H1 (cell line): ENCODE measurements around the gene DCUN1D3. TPM values are rescaled to one million over a fixed set of nuclear protein-coding genes. Genes with fewer than 3 reads are reported as not detected.

Experiments
- CTCF ChIA-PET: fragments of 300-600 bp; sonication (Branson Sonifier 250); formaldehyde crosslinking; loops from one replicate; lab custom pipeline; 2021; ENCODE audit not compliant: partially characterized antibody; lab: Charles Lee
- POLR2A ChIA-PET: fragments of 300-600 bp; sonication (Branson Sonifier 250); formaldehyde crosslinking; loops from one replicate; lab custom pipeline; 2021; ENCODE audit warnings: inconsistent platforms; ENCODE audit not compliant: partially characterized antibody; lab: Charles Lee
- DNase-seq, 2 experiments: peaks; one replicate each; pipeline versions ENCODE4 v3.0.0 to v3.0.0-alpha.2; 2010 to 2022; ENCODE audit warnings: low spot score in 2 of 2, low read depth in 1 of 2, mixed read lengths in 1 of 2
- FAIRE-seq: peaks from 2 replicates; lab custom pipeline; 2011; peaks lifted over from hg19 to GRCh38; lab: Jason Lieb, UNC
- H2AFZ ChIP-seq: 2 replicates; pipeline ENCODE4 v1.8.1; 2012; ENCODE audit warnings: low read length, inconsistent platforms
- H2AK5ac ChIP-seq: 2 replicates; pipeline ENCODE4 v1.6.1; 2013; ENCODE audit warnings: low read depth, low read length
- H2BK120ac ChIP-seq: replicated peaks from 2 replicates; pipeline ENCODE3; 2013; ENCODE audit warnings: low read depth, low read length, inconsistent platforms
- H2BK12ac ChIP-seq: 2 replicates; pipeline ENCODE4 v1.6.1; 2013; ENCODE audit warnings: low read depth, low read length
- H2BK15ac ChIP-seq: 2 replicates; pipeline ENCODE4 v1.6.1; 2013; ENCODE audit warnings: low read length
- H2BK20ac ChIP-seq: 2 replicates; pipeline ENCODE4 v1.6.1; 2013; ENCODE audit warnings: low read length
- H2BK5ac ChIP-seq: 2 replicates; pipeline ENCODE4 v1.6.1; 2013; ENCODE audit warnings: low read depth, low read length
- H3K14ac ChIP-seq: 2 replicates; pipeline ENCODE4 v1.6.1; 2013; ENCODE audit warnings: inconsistent platforms; ENCODE audit not compliant: insufficient read length
- H3K18ac ChIP-seq: 2 replicates; pipeline ENCODE4 v1.6.1; 2013; ENCODE audit warnings: low read length; ENCODE audit errors: extremely low read depth
- H3K23ac ChIP-seq: 2 replicates; pipeline ENCODE4 v1.6.1; 2013; ENCODE audit warnings: inconsistent platforms; ENCODE audit not compliant: insufficient read length
- H3K23me2 ChIP-seq: 2 replicates; pipeline ENCODE4 v1.6.1; 2013; ENCODE audit warnings: low read depth, low read length
- H3K27ac ChIP-seq: 2 replicates; pipeline ENCODE4 v1.6.1; 2011; ENCODE audit warnings: low read depth, low read length, inconsistent platforms
- H3K27me3 ChIP-seq, 4 experiments: replicated peaks in 1 of 4; 1 replicate in 1 of 4; 2 replicates in 3 of 4; pipeline versions ENCODE4 v1.6.1 to v1.8.1; 2011 to 2013; ENCODE audit warnings: low read length in 3 of 4, mild to moderate bottlenecking in 3 of 4, inconsistent platforms in 2 of 4, mixed read lengths in 2 of 4, moderate library complexity in 1 of 4; ENCODE audit not compliant: control insufficient read depth in 3 of 4, insufficient read depth in 3 of 4; ENCODE audit errors: extremely low read depth in 1 of 4
- H3K36me3 ChIP-seq, 4 experiments: 2 replicates each; pipeline versions ENCODE4 v1.6.1 to v1.8.1; 2011 to 2013; ENCODE audit warnings: mild to moderate bottlenecking in 4 of 4, low read length in 3 of 4, moderate library complexity in 2 of 4, control low read depth in 1 of 4, inconsistent platforms in 1 of 4; ENCODE audit not compliant: insufficient read depth in 4 of 4, control insufficient read depth in 2 of 4
- H3K4ac ChIP-seq: replicated peaks from 2 replicates; pipeline ENCODE3; 2013; ENCODE audit warnings: low read length, low read depth, mixed read lengths, inconsistent platforms; ENCODE audit not compliant: insufficient read length
- H3K4me1 ChIP-seq, 4 experiments: replicated peaks in 1 of 4; 1 replicate in 1 of 4; 2 replicates in 3 of 4; pipeline versions ENCODE4 v1.6.1 to v1.8.1; 2011 to 2013; ENCODE audit warnings: low read length in 3 of 4, inconsistent platforms in 2 of 4, mixed read lengths in 1 of 4; ENCODE audit not compliant: insufficient read depth in 4 of 4, control insufficient read depth in 3 of 4
- H3K4me2 ChIP-seq, 2 experiments: 2 replicates each; pipeline versions ENCODE4 v1.6.1 to v1.8.1; 2011 to 2013; ENCODE audit warnings: low read depth in 2 of 2, low read length in 2 of 2, control low read depth in 1 of 2, inconsistent platforms in 1 of 2, mild to moderate bottlenecking in 1 of 2; ENCODE audit not compliant: insufficient read depth in 1 of 2
- H3K4me3 ChIP-seq, 4 experiments: fragments of 200-600, 300-600 bp in 1 of 4; sonication (generic), shearing (Covaris generic), sonication (Bioruptor Twin) in 1 of 4; 2 replicates each; pipeline versions ENCODE4 v1.5.1 to v1.8.1; 2011 to 2016; ENCODE audit warnings: low read length in 4 of 4, low read depth in 3 of 4, control low read depth in 2 of 4, inconsistent platforms in 2 of 4, mild to moderate bottlenecking in 2 of 4, mixed read lengths in 1 of 4, moderate library complexity in 1 of 4; ENCODE audit not compliant: insufficient read depth in 2 of 4; ENCODE audit errors: extremely low read depth in 1 of 4
- H3K56ac ChIP-seq: replicated peaks from 2 replicates; pipeline ENCODE3; 2013; ENCODE audit warnings: low read depth, mild to moderate bottlenecking, mixed read lengths, low read length, inconsistent platforms; ENCODE audit not compliant: insufficient read length
- H3K79me1 ChIP-seq: 2 replicates; pipeline ENCODE4 v1.6.1; 2013; ENCODE audit warnings: low read depth, low read length, control low read depth
- H3K79me2 ChIP-seq, 2 experiments: 2 replicates each; pipeline versions ENCODE4 v1.6.1 to v1.8.1; 2012 to 2013; ENCODE audit warnings: low read length in 2 of 2, mild to moderate bottlenecking in 2 of 2, inconsistent platforms in 1 of 2; ENCODE audit not compliant: insufficient read depth in 2 of 2, control insufficient read depth in 1 of 2
- H3K9ac ChIP-seq, 4 experiments: replicated peaks in 1 of 4; 1 replicate in 1 of 4; 2 replicates in 3 of 4; pipeline versions ENCODE4 v1.6.1 to v1.8.1; 2011 to 2013; ENCODE audit warnings: low read depth in 3 of 4, low read length in 3 of 4, control low read depth in 2 of 4, mild to moderate bottlenecking in 2 of 4, moderate library complexity in 2 of 4, inconsistent platforms in 1 of 4; ENCODE audit errors: extremely low read depth in 1 of 4
- H3K9me3 ChIP-seq, 2 experiments: 2 replicates each; pipeline versions ENCODE4 v1.6.1 to v1.8.1; 2012 to 2013; ENCODE audit warnings: mild to moderate bottlenecking in 2 of 2, moderate library complexity in 2 of 2, control low read depth in 1 of 2, inconsistent platforms in 1 of 2, low read depth in 1 of 2, low read length in 1 of 2, mixed read lengths in 1 of 2; ENCODE audit not compliant: insufficient read depth in 2 of 2
- H4K20me1 ChIP-seq, 2 experiments: replicated peaks in 1 of 2; 2 replicates each; pipeline versions ENCODE3 to v1.8.1; 2011 to 2013; ENCODE audit warnings: inconsistent platforms in 2 of 2, low read length in 2 of 2, mild to moderate bottlenecking in 1 of 2; ENCODE audit not compliant: insufficient read depth in 2 of 2, control insufficient read depth in 1 of 2
- H4K5ac ChIP-seq: 2 replicates; pipeline ENCODE4 v1.6.1; 2013; ENCODE audit warnings: low read length, low read depth, mixed read lengths, inconsistent platforms; ENCODE audit not compliant: insufficient read length
- H4K8ac ChIP-seq: 2 replicates; pipeline ENCODE4 v1.8.0; 2013; ENCODE audit warnings: mild to moderate bottlenecking, moderate library complexity, low read length, inconsistent platforms; ENCODE audit not compliant: insufficient read depth; ENCODE audit errors: extremely low read depth
- H4K91ac ChIP-seq: replicated peaks from 2 replicates; pipeline ENCODE3; 2013; ENCODE audit warnings: low read length, mixed read lengths, inconsistent platforms; ENCODE audit not compliant: insufficient read length
- SUZ12 ChIP-seq: fragments of 200-600 bp; sonication (generic); IDR thresholded peaks from 2 replicates; pipeline ENCODE4 v1.6.1; 2012; ENCODE audit warnings: mild to moderate bottlenecking, inconsistent platforms, low read length, moderate library complexity, mixed read lengths
- TBP ChIP-seq: IDR thresholded peaks from 2 replicates; pipeline ENCODE4 v1.6.1; 2011; ENCODE audit warnings: low read depth, low read length, improper control_type of control experiment
- whole genome bisulfite sequencing, 2 experiments: shearing (Covaris generic) in 1 of 2; methylation state at CpG; one replicate each; pipeline versions ENCODE4 v1.1.6 to v1.1.7; 2013 to 2015; ENCODE audit warnings: low lambda C conversion rate in 2 of 2, mixed read lengths in 2 of 2, inconsistent platforms in 1 of 2, low coverage in 1 of 2, missing lambda C conversion rate in 1 of 2; ENCODE audit not compliant: insufficient replicate concordance in 2 of 2, insufficient coverage in 1 of 2, insufficient read length in 1 of 2; ENCODE audit errors: extremely low coverage in 1 of 2, missing lambda C conversion rate in 1 of 2; 5-methylcytosine and 5-hydroxymethylcytosine counted together
- polyA plus RNA-seq, 7 experiments: library from polyadenylated mRNA; depleted of rRNA in 3 of 7; stranded (reverse) in 5 of 7; unstranded in 2 of 7; fragments of >200 nt in 5 of 7; fragments of 200-250 nt in 2 of 7; gene quantifications; 1 replicate in 5 of 7; 2 replicates in 1 of 7; 4 replicates in 1 of 7; pipeline versions ENCODE4 v1.2.1 to v1.2.3, GENCODE V29; 2011 to 2013; ENCODE audit warnings: missing spikeins in 2 of 7, mixed read lengths in 2 of 7
- total RNA-seq: library from RNA; stranded (reverse); fragmentation: NEBNext Ultra II Directional; extraction: Animal tissue kit (Norgen Biotek cat#: 25700); gene quantifications from 2 replicates; pipeline ENCODE4 v1.2.1, GENCODE V29; 2021

DCUN1D3 gene
- total and polyA plus RNA-seq, 2 of the 8 experiments (the other 6 are each of a cell fraction or from before 2014, with no cell fraction given) = 3.5 to 18.2 TPM

DNA sequence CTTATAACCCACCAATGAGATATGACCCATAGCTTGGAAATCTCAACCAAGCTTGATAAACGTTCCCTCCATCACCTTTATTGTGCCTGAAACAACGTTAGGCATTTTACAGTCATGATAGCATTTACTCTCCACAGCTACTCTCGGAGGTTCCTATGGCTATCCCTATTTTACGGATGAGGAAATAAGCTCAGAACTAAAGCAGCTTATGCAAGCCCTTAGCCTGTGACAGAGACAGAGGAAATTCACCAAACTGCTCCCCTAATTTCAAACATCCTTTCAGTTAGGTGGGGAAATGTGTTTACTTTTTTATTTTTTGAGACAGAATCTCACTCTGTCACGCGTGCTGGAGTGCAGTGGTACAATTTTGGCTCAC, 18.7 kb downstream of the DCUN1D3 start:
- H3K23ac ChIP-seq = no peak overlapping the region
- no peak overlapping the region for H4K8ac ChIP-seq
- no peak overlapping the region for H3K4ac ChIP-seq
- no peak overlapping the region for H2BK5ac ChIP-seq
- no peak overlapping the region for H2BK120ac ChIP-seq
- FAIRE-seq = no peak
- POLR2A ChIA-PET = interaction anchor here (0.8 kb wide), 1 partner anchor 68 kb away, joined by 3 read pairs; no protein-coding TSS in a partner anchor
- no peaks in the 10 kb centered on the region for H3K9me3 ChIP-seq
- H3K36me3 ChIP-seq = no peaks in the 10 kb centered on the region
- DNase-seq = no peak
- H3K79me2 ChIP-seq = peaks cover 9 to 82% of the 10 kb centered on the region in 2 experiments
- no peak overlapping the region for H3K4me3 ChIP-seq
- no peak overlapping the region for H4K91ac ChIP-seq
- peaks cover 0 to 9% (median 2%) of the 10 kb centered on the region in 4 experiments; a peak in 2 of 7 replicates for H3K4me1 ChIP-seq
- no peaks in the 10 kb centered on the region for H4K20me1 ChIP-seq
- H2BK20ac ChIP-seq = no peak overlapping the region
- H4K5ac ChIP-seq = no peak overlapping the region
- H2BK12ac ChIP-seq = no peak overlapping the region
- no peak overlapping the region for H3K27ac ChIP-seq
- 88% methylated on average over 6 of the region's 6 CpGs; no CpG with 5 or more reads in 1 of the 2 experiments for WGBS, 2 experiments
- H3K56ac ChIP-seq = no peak overlapping the region
- CTCF ChIA-PET = interaction anchor here (0.9 kb wide), 2 partner anchors 8 to 31 kb away, joined by 3 to 5 read pairs; no protein-coding TSS in a partner anchor
- no peaks in the 10 kb centered on the region for H3K23me2 ChIP-seq
- no peak overlapping the region for H2AK5ac ChIP-seq
- H3K18ac ChIP-seq = no peak overlapping the region
- no peak overlapping the region for H3K4me2 ChIP-seq
- H3K79me1 ChIP-seq = peaks cover 10% of the 10 kb centered on the region; the same call in 1 of the 2 replicates
- H3K14ac ChIP-seq = no peak overlapping the region
- no peak overlapping the region for H3K9ac ChIP-seq
- no peak overlapping the region for H2BK15ac ChIP-seq
- no peak overlapping the region for H2AFZ ChIP-seq
- no peaks in the 10 kb centered on the region for H3K27me3 ChIP-seq
- TF ChIP-seq SUZ12 = no peak
- no peak for TF ChIP-seq TBP
